Measurements from ENCODE around the gene ZNF608.

- TF ChIP-seq POLR2A (IDR thresholded peaks at IDR 0.05): no peak
- TF ChIP-seq, protein P1, sequence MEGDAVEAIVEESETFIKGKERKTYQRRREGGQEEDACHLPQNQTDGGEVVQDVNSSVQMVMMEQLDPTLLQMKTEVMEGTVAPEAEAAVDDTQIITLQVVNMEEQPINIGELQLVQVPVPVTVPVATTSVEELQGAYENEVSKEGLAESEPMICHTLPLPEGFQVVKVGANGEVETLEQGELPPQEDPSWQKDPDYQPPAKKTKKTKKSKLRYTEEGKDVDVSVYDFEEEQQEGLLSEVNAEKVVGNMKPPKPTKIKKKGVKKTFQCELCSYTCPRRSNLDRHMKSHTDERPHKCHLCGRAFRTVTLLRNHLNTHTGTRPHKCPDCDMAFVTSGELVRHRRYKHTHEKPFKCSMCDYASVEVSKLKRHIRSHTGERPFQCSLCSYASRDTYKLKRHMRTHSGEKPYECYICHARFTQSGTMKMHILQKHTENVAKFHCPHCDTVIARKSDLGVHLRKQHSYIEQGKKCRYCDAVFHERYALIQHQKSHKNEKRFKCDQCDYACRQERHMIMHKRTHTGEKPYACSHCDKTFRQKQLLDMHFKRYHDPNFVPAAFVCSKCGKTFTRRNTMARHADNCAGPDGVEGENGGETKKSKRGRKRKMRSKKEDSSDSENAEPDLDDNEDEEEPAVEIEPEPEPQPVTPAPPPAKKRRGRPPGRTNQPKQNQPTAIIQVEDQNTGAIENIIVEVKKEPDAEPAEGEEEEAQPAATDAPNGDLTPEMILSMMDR (IDR thresholded peaks at IDR 0.05): no peak
Observed at GRCh38 chr5:124790895-124791732, 44.7 kb upstream of the ZNF608 start.

All from right lobe of liver (tissue), 4 donors.